SU-DHL-6 (cell line): ENCODE measurements around the gene GNG7.
"Not testable (repeated sequence)": the region's sequence is repeated elsewhere in the genome, so short reads cannot be mapped to it uniquely, and the experiment has no call there.

Source experiments
- H2AFZ ChIP-seq: fragments of 200-600 bp; sonication (generic); 2 replicates; pipeline ENCODE4 v1.6.1; 2014; ENCODE audit warnings: low read depth, mild to moderate bottlenecking, moderate library complexity, mixed read lengths, antibody characterized with exemption, low read length; ENCODE audit not compliant: severe bottlenecking
- H3F3A ChIP-seq: fragments of 200-600 bp; shearing (Covaris generic); 2 replicates; pipeline ENCODE4 v1.6.0; 2016; ENCODE audit warnings: antibody characterized with exemption, mild to moderate bottlenecking; ENCODE audit not compliant: insufficient read depth
- H3K27ac ChIP-seq: fragments of 200-600 bp; sonication (generic); 2 replicates; pipeline ENCODE4 v1.5.1; 2016; ENCODE audit warnings: low read depth, mild to moderate bottlenecking, low read length, moderate library complexity, mixed read lengths
- H3K27me3 ChIP-seq: fragments of 200-600 bp; sonication (generic), shearing (Covaris generic); 2 replicates; pipeline ENCODE4 v1.6.0; 2014; ENCODE audit warnings: mild to moderate bottlenecking, low read length
- H3K36me3 ChIP-seq: fragments of 200-600 bp; sonication (generic); 2 replicates; pipeline ENCODE4 v1.6.1; 2014; ENCODE audit warnings: mild to moderate bottlenecking, low read length, mixed read lengths
- H3K4me2 ChIP-seq: fragments of 300-600, 200-600 bp; shearing (Covaris generic), sonication (generic); 2 replicates; pipeline ENCODE4 v1.6.0; 2014; ENCODE audit warnings: low read length, low read depth, mild to moderate bottlenecking; ENCODE audit not compliant: poor library complexity, severe bottlenecking
- H3K4me3 ChIP-seq: fragments of 200-600 bp; sonication (generic); 2 replicates; pipeline ENCODE4 v1.5.1; 2014; ENCODE audit warnings: antibody characterized with exemption, low read length, mild to moderate bottlenecking, mixed read lengths; ENCODE audit not compliant: insufficient read depth, poor library complexity, severe bottlenecking
- H3K79me2 ChIP-seq: fragments of 200-600 bp; sonication (generic); 2 replicates; pipeline ENCODE4 v1.6.1; 2014; ENCODE audit warnings: mild to moderate bottlenecking, low read length, moderate library complexity; ENCODE audit not compliant: insufficient read depth
- H3K9ac ChIP-seq: fragments of 200-600 bp; sonication (generic); 2 replicates; pipeline ENCODE4 v1.7.0; 2014; ENCODE audit warnings: mild to moderate bottlenecking, low read length
- H3K9me2 ChIP-seq: fragments of 200-600 bp; sonication (generic); replicated peaks from 2 replicates; pipeline ENCODE4 v1.6.1; 2014; ENCODE audit warnings: low read length; ENCODE audit not compliant: insufficient read depth
- H3K9me3 ChIP-seq: fragments of 200-600 bp; sonication (generic); 2 replicates; pipeline ENCODE4 v1.6.1; 2014; ENCODE audit warnings: low read length, mixed read lengths; ENCODE audit not compliant: insufficient read depth
- H4K20me1 ChIP-seq: fragments of 200-600 bp; sonication (generic); 2 replicates; pipeline ENCODE4 v1.6.1; 2014; ENCODE audit warnings: low read depth, mild to moderate bottlenecking, antibody characterized with exemption, low read length, moderate library complexity, mixed read lengths
- CTCF ChIP-seq: fragments of 200-600 bp; sonication (generic); IDR thresholded peaks from one replicate; pipeline ENCODE4 v1.5.1; 2017; ENCODE audit warnings: antibody characterized with exemption, mild to moderate bottlenecking, low read length, moderate library complexity; ENCODE audit not compliant: insufficient read depth, poor library complexity, severe bottlenecking
- EZH2phosphoT487 ChIP-seq: fragments of 200-600 bp; sonication (generic), shearing (Covaris generic); conservative IDR thresholded peaks from 2 replicates; pipeline ENCODE4 v1.6.1; 2018; ENCODE audit warnings: mild to moderate bottlenecking, antibody characterized with exemption, low read length, moderate library complexity, mixed read lengths

GNG7 gene

GRCh38 chr19:2646866-2647535 is 55.5 kb downstream of the GNG7 start:
- Histone ChIP-seq H3K9ac (no peak overlapping the region), H3K4me3 (no peak overlapping the region), H3K9me3 (no peaks in the 10 kb centered on the region), H4K20me1 (no peaks in the 10 kb centered on the region), H3K27me3 (no peaks in the 10 kb centered on the region), H2AFZ (no peak overlapping the region), H3F3A (no peaks in the 10 kb centered on the region), H3K36me3 (no peaks in the 10 kb centered on the region), H3K27ac (no peak overlapping the region), H3K4me2 (no peak overlapping the region), H3K9me2 (no peaks in the 10 kb centered on the region), H3K79me2 (no peaks in the 10 kb centered on the region)
- TF ChIP-seq EZH2phosphoT487 (no peak), CTCF (no peak)

- H3K4me2 ChIP-seq = no peak overlapping the region
- H3K9me2 ChIP-seq = no peaks in the 10 kb centered on the region
- no peak overlapping the region for H2AFZ ChIP-seq
- H3K27me3 ChIP-seq = no peaks in the 10 kb centered on the region
- no peak overlapping the region for H3K4me3 ChIP-seq
- H3K9me3 ChIP-seq = no peaks in the 10 kb centered on the region
- H4K20me1 ChIP-seq = no peaks in the 10 kb centered on the region
- H3F3A ChIP-seq = no peaks in the 10 kb centered on the region
- H3K79me2 ChIP-seq = no peaks in the 10 kb centered on the region
- no peak for TF ChIP-seq CTCF
- no peak for TF ChIP-seq EZH2phosphoT487
- H3K9ac ChIP-seq = no peak overlapping the region
- no peak overlapping the region for H3K27ac ChIP-seq
- H3K36me3 ChIP-seq = no peaks in the 10 kb centered on the region
Observed at GRCh38 chr19:2645826-2646225, 56.7 kb downstream of the GNG7 start.

DNA sequence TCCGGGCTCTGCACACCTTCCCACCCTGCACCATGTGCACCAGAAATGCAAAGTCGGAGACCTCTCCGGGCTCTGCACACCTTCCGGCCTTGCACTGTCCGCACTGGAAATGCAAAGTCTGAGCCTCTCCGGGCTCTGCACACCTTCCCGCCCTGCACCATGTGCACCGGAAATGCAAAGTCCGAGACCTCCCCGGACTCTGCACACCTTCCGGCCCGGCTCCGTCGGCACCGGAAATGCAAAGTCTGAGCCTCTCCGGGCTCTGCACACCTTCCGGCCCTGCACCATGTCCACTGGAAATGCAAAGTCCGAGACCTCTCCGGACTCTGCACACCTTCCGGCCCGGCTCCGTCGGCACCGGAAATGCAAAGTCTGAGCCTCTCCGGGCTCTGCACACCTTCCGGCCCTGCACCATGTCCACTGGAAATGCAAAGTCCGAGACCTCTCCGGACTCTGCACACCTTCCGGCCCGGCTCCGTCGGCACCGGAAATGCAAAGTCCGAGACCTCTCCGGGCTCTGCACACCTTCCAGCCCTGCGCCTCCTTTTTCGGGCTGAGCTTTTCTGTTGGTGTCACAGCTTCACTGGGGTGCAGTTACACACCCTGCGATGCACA is 59.3 kb downstream of the GNG7 start:
- not testable (repeated sequence) for H3K9me2 ChIP-seq, H3K36me3 ChIP-seq, H3K9ac ChIP-seq, H3K27ac ChIP-seq, H3K4me2 ChIP-seq, H3F3A ChIP-seq, H3K4me3 ChIP-seq, H3K79me2 ChIP-seq, H2AFZ ChIP-seq, H4K20me1 ChIP-seq, H3K9me3 ChIP-seq, H3K27me3 ChIP-seq

DNA sequence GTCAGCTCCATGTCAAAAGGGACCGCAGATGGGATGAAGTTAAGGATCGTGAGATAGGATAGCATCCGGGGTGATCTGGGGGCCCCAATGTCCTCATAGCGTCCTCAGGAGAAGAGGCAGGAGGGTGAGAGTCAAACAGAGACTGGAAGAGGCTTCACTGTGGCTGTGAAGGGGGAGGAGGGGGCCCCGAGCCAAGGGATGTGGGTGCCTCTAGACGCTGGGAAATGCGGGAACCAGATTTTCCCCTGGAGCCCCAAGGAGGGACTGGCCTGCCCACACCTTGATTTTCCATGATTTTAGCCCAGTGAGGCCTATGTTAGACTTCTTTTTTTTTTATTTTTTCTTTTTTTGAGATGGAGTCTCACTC is 61.2 kb downstream of the GNG7 start:
- Histone ChIP-seq H3K9ac (no peak overlapping the region), H3K79me2 (no peaks in the 10 kb centered on the region), H3F3A (no peaks in the 10 kb centered on the region), H3K4me2 (no peak overlapping the region), H3K9me3 (no peaks in the 10 kb centered on the region), H3K9me2 (no peaks in the 10 kb centered on the region), H3K36me3 (no peaks in the 10 kb centered on the region), H4K20me1 (no peaks in the 10 kb centered on the region), H3K4me3 (no peak overlapping the region), H3K27ac (no peak overlapping the region), H3K27me3 (no peaks in the 10 kb centered on the region), H2AFZ (no peak overlapping the region)
- TF ChIP-seq CTCF (no peak), EZH2phosphoT487 (no peak)
